GM19193 (cell line): ENCODE results near the gene SRD5A2.

Experiments used
- POLR2A ChIP-seq: IDR thresholded peaks from 4 replicates; pipeline ENCODE4 v1.6.1; 2011; ENCODE audit not compliant: insufficient read depth, insufficient read length; ENCODE audit errors: extremely low read depth

Gene SRD5A2

GRCh38 chr2:31555967-31556706 is 24.6 kb downstream of the SRD5A2 start:
- TF ChIP-seq POLR2A, result no peak

GRCh38 chr2:31553362-31553761 is 27.4 kb downstream of the SRD5A2 start:
- no peak for TF ChIP-seq POLR2A

- TF ChIP-seq POLR2A, result no peak
Observed at GRCh38 chr2:31547485-31547884, 33.3 kb downstream of the SRD5A2 start.

- TF ChIP-seq POLR2A, result no peak
Observed at GRCh38 chr2:31541853-31542252, 38.9 kb downstream of the SRD5A2 start.

- TF ChIP-seq POLR2A, result no peak
Observed at GRCh38 chr2:31539505-31539904, 41.2 kb downstream of the SRD5A2 start.

- no peak for TF ChIP-seq POLR2A
Observed at GRCh38 chr2:31535768-31536167, 45.0 kb downstream of the SRD5A2 start.

- TF ChIP-seq POLR2A, result no peak
Observed at GRCh38 chr2:31534636-31535035, 46.1 kb downstream of the SRD5A2 start.

GRCh38 chr2:31533036-31533435 is 47.7 kb downstream of the SRD5A2 start:
- TF ChIP-seq POLR2A, result no peak

- no peak for TF ChIP-seq POLR2A
Observed at GRCh38 chr2:31531101-31531500, 49.6 kb downstream of the SRD5A2 start.

- no peak for TF ChIP-seq POLR2A
Observed at GRCh38 chr2:31529256-31529655, 51.5 kb downstream of the SRD5A2 start.

- TF ChIP-seq POLR2A, result no peak
Observed at GRCh38 chr2:31528823-31529222, 51.9 kb downstream of the SRD5A2 start.

GRCh38 chr2:31526946-31527732 is 53.6 kb downstream of the SRD5A2 start:
- no peak for TF ChIP-seq POLR2A

GRCh38 chr2:31525876-31526275 is 54.9 kb downstream of the SRD5A2 start:
- no peak for TF ChIP-seq POLR2A

GRCh38 chr2:31524592-31524991 is 56.1 kb downstream of the SRD5A2 start:
- no peak for TF ChIP-seq POLR2A

GRCh38 chr2:31523871-31524492 is 56.8 kb downstream of the SRD5A2 start:
- TF ChIP-seq POLR2A, result no peak

GRCh38 chr2:31522786-31523185 is 58.0 kb downstream of the SRD5A2 start:
- TF ChIP-seq POLR2A, result no peak
